Measurements from ENCODE around the gene MYLK.
"Not testable (repeated sequence)": the region's sequence is repeated elsewhere in the genome, so short reads cannot be mapped to it uniquely, and the experiment has no call there.

DNA sequence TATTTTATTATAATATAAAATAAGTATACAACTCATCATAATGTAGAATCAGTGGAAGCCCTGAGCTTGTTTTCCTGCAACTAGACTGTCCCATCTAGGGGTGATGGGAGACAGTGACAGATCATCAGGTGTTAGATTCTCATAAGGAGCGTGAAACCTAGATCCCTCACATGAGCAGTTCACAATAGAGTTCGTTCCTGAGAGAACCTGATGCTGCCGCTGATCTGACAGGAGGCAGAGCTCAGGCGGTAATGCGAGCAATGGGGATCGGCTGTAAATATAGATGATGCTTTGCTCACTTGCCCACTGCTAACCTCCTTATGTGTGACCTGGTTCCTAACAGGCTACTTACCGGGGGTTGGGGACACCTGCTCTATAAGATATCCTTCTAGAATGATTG lies 272.5 kb downstream of the MYLK start:
- TF ChIP-seq, protein P1, sequence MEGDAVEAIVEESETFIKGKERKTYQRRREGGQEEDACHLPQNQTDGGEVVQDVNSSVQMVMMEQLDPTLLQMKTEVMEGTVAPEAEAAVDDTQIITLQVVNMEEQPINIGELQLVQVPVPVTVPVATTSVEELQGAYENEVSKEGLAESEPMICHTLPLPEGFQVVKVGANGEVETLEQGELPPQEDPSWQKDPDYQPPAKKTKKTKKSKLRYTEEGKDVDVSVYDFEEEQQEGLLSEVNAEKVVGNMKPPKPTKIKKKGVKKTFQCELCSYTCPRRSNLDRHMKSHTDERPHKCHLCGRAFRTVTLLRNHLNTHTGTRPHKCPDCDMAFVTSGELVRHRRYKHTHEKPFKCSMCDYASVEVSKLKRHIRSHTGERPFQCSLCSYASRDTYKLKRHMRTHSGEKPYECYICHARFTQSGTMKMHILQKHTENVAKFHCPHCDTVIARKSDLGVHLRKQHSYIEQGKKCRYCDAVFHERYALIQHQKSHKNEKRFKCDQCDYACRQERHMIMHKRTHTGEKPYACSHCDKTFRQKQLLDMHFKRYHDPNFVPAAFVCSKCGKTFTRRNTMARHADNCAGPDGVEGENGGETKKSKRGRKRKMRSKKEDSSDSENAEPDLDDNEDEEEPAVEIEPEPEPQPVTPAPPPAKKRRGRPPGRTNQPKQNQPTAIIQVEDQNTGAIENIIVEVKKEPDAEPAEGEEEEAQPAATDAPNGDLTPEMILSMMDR (optimal IDR thresholded peaks at IDR 0.05 in 1 of 3, IDR thresholded peaks at IDR 0.05 in 1 of 3, conservative IDR thresholded peaks at IDR 0.05 in 1 of 3; ENCODE audit: extremely low read depth in 1 of 3, insufficient read depth in 2 of 3, low read length in 3 of 3) = not testable (repeated sequence)
- not testable (repeated sequence) for TF ChIP-seq EZH2 (IDR thresholded peaks at IDR 0.05; ENCODE audit: low read length)

Data from keratinocyte (primary cell).